ENCODE results near the gene MRM2. TPM values are rescaled to one million over a fixed set of nuclear protein-coding genes. Genes with fewer than 3 reads are reported as not detected.

MRM2 gene
- total and polyA plus RNA-seq, 8 donors, result 9.9 to 22.3 (median 17.9) TPM

DNA sequence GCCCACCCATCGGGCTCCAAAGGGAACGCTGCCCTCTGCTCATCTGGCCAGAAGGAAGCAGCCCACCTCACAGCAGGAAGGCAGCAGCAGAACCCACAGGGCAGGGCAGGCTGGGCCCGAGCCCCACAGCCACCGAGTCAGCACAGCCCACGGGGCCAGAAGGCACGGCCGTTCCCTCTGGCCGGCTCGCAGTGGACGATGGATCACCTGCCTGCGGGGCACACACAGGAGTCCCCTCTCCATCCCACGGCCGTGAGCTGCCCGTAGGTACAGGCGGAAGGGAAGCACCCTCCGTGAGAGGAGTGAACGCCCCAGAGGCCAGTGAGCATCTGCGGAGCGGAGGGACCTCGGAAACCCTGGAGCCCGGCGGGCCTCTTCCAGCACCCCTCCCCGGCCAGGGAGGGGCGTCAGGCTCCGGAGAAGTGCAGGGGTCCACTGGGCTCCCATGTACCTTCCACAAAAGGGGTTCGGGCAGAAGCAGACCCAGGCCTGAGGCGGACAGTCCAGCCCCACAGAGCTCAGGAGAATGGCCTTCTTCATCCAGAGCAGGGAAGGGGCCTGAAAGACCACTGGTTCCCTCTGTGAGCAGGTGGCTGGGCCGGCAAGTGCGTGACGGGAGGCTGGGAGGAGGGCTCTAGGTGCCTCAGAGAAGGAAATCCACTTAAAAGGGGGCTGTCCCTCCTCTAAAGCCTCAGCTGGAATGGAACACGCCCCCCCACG lies 11.7 kb upstream of the MRM2 start:
- 91 to 98% (median 95%) methylated on average over 9 to 32 of the region's 32 CpGs for WGBS, 5 donors
- no peaks in the 10 kb centered on the region for H3K27me3 ChIP-seq
- peaks cover 16 to 55% (median 52%) of the 10 kb centered on the region in 4 donors for H3K36me3 ChIP-seq
- intact Hi-C loops (cut with DNase I; ENCODE audit: low total_unique reads), result no loop called here
- TF ChIP-seq EP300 (IDR thresholded peaks at IDR 0.05) (no peak), POLR2AphosphoS5 (IDR thresholded peaks at IDR 0.05) (no peak), POLR2A (IDR thresholded peaks at IDR 0.05) (no peak)
- TF ChIP-seq, protein P1, sequence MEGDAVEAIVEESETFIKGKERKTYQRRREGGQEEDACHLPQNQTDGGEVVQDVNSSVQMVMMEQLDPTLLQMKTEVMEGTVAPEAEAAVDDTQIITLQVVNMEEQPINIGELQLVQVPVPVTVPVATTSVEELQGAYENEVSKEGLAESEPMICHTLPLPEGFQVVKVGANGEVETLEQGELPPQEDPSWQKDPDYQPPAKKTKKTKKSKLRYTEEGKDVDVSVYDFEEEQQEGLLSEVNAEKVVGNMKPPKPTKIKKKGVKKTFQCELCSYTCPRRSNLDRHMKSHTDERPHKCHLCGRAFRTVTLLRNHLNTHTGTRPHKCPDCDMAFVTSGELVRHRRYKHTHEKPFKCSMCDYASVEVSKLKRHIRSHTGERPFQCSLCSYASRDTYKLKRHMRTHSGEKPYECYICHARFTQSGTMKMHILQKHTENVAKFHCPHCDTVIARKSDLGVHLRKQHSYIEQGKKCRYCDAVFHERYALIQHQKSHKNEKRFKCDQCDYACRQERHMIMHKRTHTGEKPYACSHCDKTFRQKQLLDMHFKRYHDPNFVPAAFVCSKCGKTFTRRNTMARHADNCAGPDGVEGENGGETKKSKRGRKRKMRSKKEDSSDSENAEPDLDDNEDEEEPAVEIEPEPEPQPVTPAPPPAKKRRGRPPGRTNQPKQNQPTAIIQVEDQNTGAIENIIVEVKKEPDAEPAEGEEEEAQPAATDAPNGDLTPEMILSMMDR (IDR thresholded peaks at IDR 0.05), result no peak
- H3K27ac ChIP-seq, result no peak overlapping the region
- DNase-seq, result no peak
- H3K9me3 ChIP-seq, result no peaks in the 10 kb centered on the region
- peaks cover 0 to 11% (median 2%) of the 10 kb centered on the region in 4 donors for H3K4me1 ChIP-seq
- H3K4me3 ChIP-seq, result no peak overlapping the region

DNA sequence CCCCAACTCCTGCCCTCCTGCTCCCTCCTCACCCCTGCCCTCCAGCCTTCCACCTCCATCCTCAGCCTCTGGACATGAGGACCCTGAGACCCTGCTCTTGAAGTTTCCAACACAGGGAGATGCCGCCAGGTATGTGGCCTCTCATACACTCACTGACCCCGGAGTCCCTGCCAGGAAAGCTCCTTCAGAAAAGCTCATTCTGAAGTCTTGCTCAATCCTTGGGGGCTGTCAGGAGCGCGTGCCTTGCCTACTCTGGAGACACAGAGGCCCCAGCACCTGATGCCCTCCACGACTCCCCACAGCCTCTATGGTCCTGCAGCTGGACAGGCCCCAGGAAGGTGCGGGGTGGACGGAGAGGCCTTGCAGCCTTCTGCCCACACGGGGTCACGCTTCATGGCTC lies 11.0 kb upstream of the MRM2 start:
- 92 to 98% (median 96%) methylated on average over 9 of the region's 9 CpGs for WGBS, 5 donors
- intact Hi-C loops (cut with DNase I; ENCODE audit: low total_unique reads), result no loop called here
- peaks cover 16 to 50% (median 49%) of the 10 kb centered on the region in 4 donors for H3K36me3 ChIP-seq

DNA sequence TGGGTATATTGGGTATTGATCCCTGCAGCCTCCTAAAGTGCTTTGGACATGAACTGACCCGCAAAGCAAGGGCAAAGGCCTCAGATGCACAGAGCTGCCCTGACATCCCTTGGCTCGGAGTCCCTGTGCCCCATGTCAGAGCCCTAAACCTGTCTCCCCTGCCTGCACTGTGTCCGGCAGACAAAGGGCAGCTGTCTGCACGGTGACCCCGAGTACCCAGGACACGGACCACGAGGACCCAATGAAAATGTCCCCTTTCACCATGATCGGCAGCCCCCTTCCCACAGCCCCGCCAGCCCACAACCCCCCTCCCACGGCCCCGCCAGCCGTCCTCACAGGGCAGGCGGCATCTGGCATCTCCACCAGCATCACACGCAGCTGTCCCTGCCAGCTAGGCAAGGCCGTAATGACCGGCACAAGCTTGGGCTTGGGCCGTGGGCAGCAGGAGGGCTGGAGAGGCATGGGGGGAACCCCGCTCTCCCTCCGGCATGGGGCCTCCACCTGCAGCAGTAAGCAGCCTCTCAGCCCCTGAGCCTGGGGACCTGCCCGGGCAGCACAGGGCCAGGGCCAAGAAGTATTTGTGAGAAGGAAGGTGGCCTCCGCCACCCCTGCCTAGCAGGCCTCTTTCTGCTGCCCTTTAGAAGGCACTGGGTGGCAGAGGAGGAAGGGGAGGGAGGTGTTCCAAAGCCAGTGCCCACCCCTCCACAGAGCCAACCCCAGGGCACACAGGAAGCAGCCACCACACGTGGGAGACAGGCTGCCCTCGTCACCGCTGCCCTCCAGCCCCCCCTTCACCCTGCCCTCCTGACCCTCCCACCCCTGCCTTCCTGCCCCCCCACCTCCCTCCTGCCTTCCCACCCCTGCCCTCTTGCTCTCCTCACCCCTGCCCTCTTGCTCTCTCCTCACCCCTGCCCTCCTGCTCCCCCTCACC lies 10.1 kb upstream of the MRM2 start:
- TF ChIP-seq, protein P1 (IDR thresholded peaks at IDR 0.05), result no peak
- TF ChIP-seq POLR2A (IDR thresholded peaks at IDR 0.05) (no peak), POLR2AphosphoS5 (IDR thresholded peaks at IDR 0.05) (no peak), EP300 (IDR thresholded peaks at IDR 0.05) (no peak)
- DNase-seq, result no peak
- peaks cover 16 to 44% (median 42%) of the 10 kb centered on the region in 4 donors for H3K36me3 ChIP-seq
- no peak overlapping the region for H3K4me3 ChIP-seq
- peaks cover 0 to 17% (median 2%) of the 10 kb centered on the region in 4 donors for H3K4me1 ChIP-seq
- 81 to 91% (median 89%) methylated on average over 16 to 24 of the region's 24 CpGs for WGBS, 5 donors
- intact Hi-C loops (cut with DNase I; ENCODE audit: low total_unique reads), result no loop called here
- no peak overlapping the region for H3K27ac ChIP-seq
- H3K27me3 ChIP-seq, result no peaks in the 10 kb centered on the region
- H3K9me3 ChIP-seq, result no peaks in the 10 kb centered on the region

More for the DNA sequence above, 11.0 kb upstream of the MRM2 start:
- Histone ChIP-seq H3K4me1 (peaks cover 0 to 17% (median 2%) of the 10 kb centered on the region in 4 donors), H3K27me3 (no peaks in the 10 kb centered on the region), H3K27ac (no peak overlapping the region), H3K4me3 (no peak overlapping the region), H3K9me3 (no peaks in the 10 kb centered on the region)
- TF ChIP-seq EP300 (IDR thresholded peaks at IDR 0.05) (no peak), POLR2AphosphoS5 (IDR thresholded peaks at IDR 0.05) (no peak), POLR2A (IDR thresholded peaks at IDR 0.05) (no peak)
- TF ChIP-seq, protein P1 (IDR thresholded peaks at IDR 0.05), result no peak
- no peak for DNase-seq

DNA sequence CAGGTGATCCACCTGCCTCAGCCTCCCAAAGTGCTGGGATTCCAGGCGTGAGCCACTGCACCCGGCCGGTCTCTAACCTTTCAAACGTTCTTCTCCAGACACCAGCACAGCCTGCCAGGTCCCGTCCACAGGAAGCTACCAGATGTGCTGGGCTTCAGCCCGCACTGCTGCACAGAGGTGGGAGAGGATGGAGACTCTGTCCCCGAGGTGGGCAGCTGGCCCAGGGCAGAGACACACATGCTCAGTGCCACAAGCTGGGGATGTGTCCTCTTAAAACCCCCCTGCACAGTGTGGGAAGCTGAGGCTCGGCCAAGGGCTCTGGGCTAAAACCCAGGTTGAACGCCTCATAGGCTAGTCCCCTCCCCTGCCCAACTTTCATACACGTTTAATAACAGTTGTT lies 9.4 kb upstream of the MRM2 start:
- Histone ChIP-seq H3K27me3 (no peaks in the 10 kb centered on the region), H3K4me3 (no peak overlapping the region), H3K36me3 (peaks cover 15 to 36% (median 35%) of the 10 kb centered on the region in 4 donors), H3K9me3 (no peaks in the 10 kb centered on the region), H3K4me1 (peaks cover 0 to 19% (median 2%) of the 10 kb centered on the region in 4 donors), H3K27ac (no peak overlapping the region)
- intact Hi-C loops (cut with DNase I; ENCODE audit: low total_unique reads), result no loop called here
- DNase-seq, result no peak
- 79 to 82% (median 81%) methylated on average over 9 to 10 of the region's 10 CpGs for WGBS, 5 donors
- TF ChIP-seq EP300 (IDR thresholded peaks at IDR 0.05), result no peak
- TF ChIP-seq, protein P1 (IDR thresholded peaks at IDR 0.05), result no peak
- TF ChIP-seq POLR2AphosphoS5 (IDR thresholded peaks at IDR 0.05), result no peak
- TF ChIP-seq POLR2A (IDR thresholded peaks at IDR 0.05), result no peak

All from stomach (tissue), 9 donors.